Trophoblast cell (in vitro differentiated cells and primary cell): Measurements from ENCODE around the gene B9D2.

Experiments
- DNase-seq, 2 donors: peaks; one replicate each; pipeline ENCODE4 v3.0.0-alpha.2; 2016
- H2AFZ ChIP-seq: 2 replicates; pipeline ENCODE4 v1.6.1; 2013; ENCODE audit warnings: low read length, moderate library complexity, mild to moderate bottlenecking; ENCODE audit not compliant: insufficient read depth, poor library complexity
- H2AK5ac ChIP-seq: 2 replicates; pipeline ENCODE4 v1.6.1; 2013; ENCODE audit warnings: mild to moderate bottlenecking, low read length
- H2BK120ac ChIP-seq: 2 replicates; pipeline ENCODE4 v1.6.1; 2013; ENCODE audit warnings: low read length, mild to moderate bottlenecking, moderate library complexity; ENCODE audit not compliant: insufficient read depth, poor library complexity
- H2BK12ac ChIP-seq: 2 replicates; pipeline ENCODE4 v1.6.1; 2013; ENCODE audit warnings: mild to moderate bottlenecking, low read length, moderate library complexity
- H2BK5ac ChIP-seq: 2 replicates; pipeline ENCODE4 v1.6.1; 2013; ENCODE audit warnings: low read length, low read depth, moderate library complexity, mild to moderate bottlenecking; ENCODE audit not compliant: poor library complexity
- H3K14ac ChIP-seq: 2 replicates; pipeline ENCODE4 v1.6.1; 2013; ENCODE audit warnings: mild to moderate bottlenecking, low read length
- H3K18ac ChIP-seq: 2 replicates; pipeline ENCODE4 v1.6.1; 2013; ENCODE audit warnings: mild to moderate bottlenecking, low read length
- H3K23ac ChIP-seq: 2 replicates; pipeline ENCODE4 v1.6.1; 2013; ENCODE audit warnings: low read length
- H3K27ac ChIP-seq: 2 replicates; pipeline ENCODE4 v1.5.1; 2013; ENCODE audit warnings: low read depth, mild to moderate bottlenecking, inconsistent platforms, low read length, moderate library complexity
- H3K27me3 ChIP-seq: 2 replicates; pipeline ENCODE4 v1.6.1; 2013; ENCODE audit warnings: inconsistent platforms, mild to moderate bottlenecking, low read length, moderate library complexity; ENCODE audit not compliant: insufficient read depth
- H3K36me3 ChIP-seq, 2 experiments: 1 replicate in 1 of 2; 2 replicates in 1 of 2; pipeline ENCODE4 v1.6.1; 2013; ENCODE audit warnings: low read length in 2 of 2, mild to moderate bottlenecking in 2 of 2, moderate library complexity in 1 of 2; ENCODE audit not compliant: insufficient read depth in 2 of 2, control insufficient read depth in 1 of 2
- H3K4ac ChIP-seq: 2 replicates; pipeline ENCODE4 v1.6.1; 2013; ENCODE audit warnings: low read depth, mild to moderate bottlenecking, low read length, moderate library complexity
- H3K4me1 ChIP-seq, 2 experiments: 1 replicate in 1 of 2; 2 replicates in 1 of 2; pipeline ENCODE4 v1.6.1; 2013; ENCODE audit warnings: low read length in 2 of 2, mild to moderate bottlenecking in 2 of 2, moderate library complexity in 1 of 2; ENCODE audit not compliant: insufficient read depth in 2 of 2, control insufficient read depth in 1 of 2
- H3K4me2 ChIP-seq: 2 replicates; pipeline ENCODE4 v1.6.1; 2013; ENCODE audit warnings: inconsistent platforms, mild to moderate bottlenecking, low read length, moderate library complexity
- H3K4me3 ChIP-seq: 2 replicates; pipeline ENCODE4 v1.5.1; 2013; ENCODE audit warnings: mild to moderate bottlenecking, low read depth, low read length, inconsistent platforms
- H3K79me1 ChIP-seq: one replicate; pipeline ENCODE4 v1.6.1; 2013; ENCODE audit warnings: low read length
- H3K79me2 ChIP-seq: 2 replicates; pipeline ENCODE4 v1.6.1; 2013; ENCODE audit warnings: low read length, mild to moderate bottlenecking; ENCODE audit not compliant: control insufficient read depth, insufficient read depth, poor library complexity
- H3K9ac ChIP-seq: 2 replicates; pipeline ENCODE4 v1.6.1; 2013; ENCODE audit warnings: mild to moderate bottlenecking, low read length
- H3K9me3 ChIP-seq: 2 replicates; pipeline ENCODE4 v1.6.1; 2013; ENCODE audit warnings: low read depth, mild to moderate bottlenecking, control low read depth, inconsistent platforms, low read length; ENCODE audit not compliant: insufficient read depth
- H4K12ac ChIP-seq: 2 replicates; pipeline ENCODE4 v1.6.1; 2013; ENCODE audit warnings: low read depth, mild to moderate bottlenecking, low read length, moderate library complexity
- H4K8ac ChIP-seq: 2 replicates; pipeline ENCODE4 v1.6.1; 2013; ENCODE audit warnings: low read depth, mild to moderate bottlenecking, low read length, moderate library complexity
- H4K91ac ChIP-seq: one replicate; pipeline ENCODE4 v1.6.1; 2013; ENCODE audit warnings: low read depth, mild to moderate bottlenecking, low read length, moderate library complexity
- WGBS: extraction: QIAGEN DNeasy Blood & Tissue Kit; methylation state at CpG from one replicate; pipeline ENCODE4 v1.1.7; 2013; ENCODE audit warnings: missing lambda C conversion rate; ENCODE audit not compliant: insufficient read length, insufficient coverage; ENCODE audit errors: extremely low coverage; 5-methylcytosine and 5-hydroxymethylcytosine counted together

B9D2 gene

DNA sequence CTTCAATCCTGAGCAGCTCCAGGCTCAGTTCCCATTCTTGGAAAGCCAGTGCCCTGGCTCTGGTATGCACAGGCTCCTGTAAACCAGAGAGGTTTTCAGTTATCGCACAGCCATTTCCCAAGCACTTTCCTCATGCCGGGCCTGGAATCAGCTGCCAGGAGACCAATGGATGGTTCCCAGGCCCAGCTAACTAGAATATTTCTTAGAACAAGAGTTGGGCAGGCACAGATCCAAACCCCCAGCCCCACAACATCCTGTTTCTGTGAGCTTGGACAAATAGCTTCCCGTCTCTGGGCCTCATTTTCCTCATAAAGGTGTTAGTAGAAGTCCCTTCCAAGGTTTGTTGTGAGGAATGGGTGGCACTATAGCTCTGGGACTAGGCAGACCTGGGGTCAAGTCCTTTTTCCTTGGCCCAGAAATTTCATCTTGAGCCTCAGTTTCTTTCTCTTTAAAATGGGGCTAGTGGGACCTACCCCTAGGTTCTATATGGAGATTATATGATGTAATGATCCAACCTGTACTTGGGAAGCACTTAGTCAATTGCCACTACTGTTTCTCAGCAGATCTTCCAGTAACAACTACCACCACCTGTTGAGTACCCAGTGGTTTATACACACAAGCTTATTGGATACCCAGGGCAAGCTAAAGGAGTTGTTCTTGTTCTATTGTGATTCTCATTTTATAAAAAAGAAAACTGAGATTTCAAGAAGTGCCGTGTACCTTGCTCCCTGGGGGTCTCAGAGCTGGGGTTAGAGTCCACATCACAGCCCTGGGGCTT lies 59.1 kb downstream of the B9D2 start:
- H3K9me3 ChIP-seq: no peaks in the 10 kb centered on the region
- H2BK120ac ChIP-seq: no peak overlapping the region
- no peak overlapping the region for H3K4me2 ChIP-seq
- no peak overlapping the region for H3K27ac ChIP-seq
- H3K79me1 ChIP-seq: peaks cover 2% of the 10 kb centered on the region
- no peak overlapping the region for H3K14ac ChIP-seq
- H4K91ac ChIP-seq: no peak overlapping the region
- H3K4me3 ChIP-seq: no peak overlapping the region
- H3K27me3 ChIP-seq: no peaks in the 10 kb centered on the region
- H3K79me2 ChIP-seq: no peaks in the 10 kb centered on the region
- H4K12ac ChIP-seq: no peak overlapping the region
- no peak overlapping the region for H2BK5ac ChIP-seq
- no peak overlapping the region for H2AK5ac ChIP-seq
- H2AFZ ChIP-seq: no peak overlapping the region
- peaks cover 5 to 7% of the 10 kb centered on the region in 2 experiments for H3K4me1 ChIP-seq
- H3K23ac ChIP-seq: no peak overlapping the region
- H3K18ac ChIP-seq: no peak overlapping the region
- no peak overlapping the region for H4K8ac ChIP-seq
- WGBS: no CpG with 5 or more reads among the region's 4 CpGs
- no peak for DNase-seq
- H3K9ac ChIP-seq: no peak overlapping the region
- H3K4ac ChIP-seq: no peak overlapping the region
- peaks cover 59 to 71% of the 10 kb centered on the region in 2 experiments for H3K36me3 ChIP-seq
- H2BK12ac ChIP-seq: no peak overlapping the region
